Cardiac fibroblast (primary cell): Measurements from ENCODE around the gene CLIC4.
"Not testable (repeated sequence)": the region's sequence is repeated elsewhere in the genome, so short reads cannot be mapped to it uniquely, and the experiment has no call there.

Source experiments
- DNase-seq, 2 donors: peaks; one replicate each; pipeline versions ENCODE4 v3.0.0 to v3.0.0-alpha.2; 2010; ENCODE audit warnings: low read depth in 2 of 2
- H3K4me3 ChIP-seq, 2 donors: replicated peaks in 1 of 2; 1 replicate in 1 of 2; 2 replicates in 1 of 2; pipeline ENCODE4 v1.5.1; 2011; ENCODE audit warnings: low read depth in 2 of 2, low read length in 2 of 2, mild to moderate bottlenecking in 2 of 2, moderate library complexity in 1 of 2
- CTCF ChIP-seq: IDR thresholded peaks from one replicate; pipeline ENCODE4 v1.5.1; 2011; ENCODE audit warnings: low read depth, mild to moderate bottlenecking, low read length, inconsistent platforms

Gene CLIC4

GRCh38 chr1:24704411-24705259 lies 40.6 kb upstream of the CLIC4 start:
- no peak for TF ChIP-seq CTCF
- H3K4me3 ChIP-seq: peak overlapping the region in 1 of 2 donors; percentile 14
- DNase-seq: peak; percentile 72 to 97

GRCh38 chr1:24705260-24706073 lies 39.8 kb upstream of the CLIC4 start:
- TF ChIP-seq CTCF: no peak
- H3K4me3 ChIP-seq: peak overlapping the region in 1 of 2 donors; percentile 14
- peak; percentile 97 for DNase-seq

GRCh38 chr1:24706074-24706389 lies 39.2 kb upstream of the CLIC4 start:
- not testable (repeated sequence) for DNase-seq
- H3K4me3 ChIP-seq: peak overlapping the region in 1 of 2 donors; percentile 7

- DNase-seq: peak; percentile 78 to 93
- no peak for TF ChIP-seq CTCF
- no peak overlapping the region for H3K4me3 ChIP-seq
Observed at GRCh38 chr1:24707687-24708086, 37.6 kb upstream of the CLIC4 start.

GRCh38 chr1:24708938-24709337 lies 36.3 kb upstream of the CLIC4 start:
- DNase-seq: no peak
- H3K4me3 ChIP-seq: no peak overlapping the region
- no peak for TF ChIP-seq CTCF

GRCh38 chr1:24709791-24710441 lies 35.3 kb upstream of the CLIC4 start:
- peak in 1 of 2 donors; percentile 33 for DNase-seq

More at GRCh38 chr1:24709791-24710441, 35.3 kb upstream of the CLIC4 start:
- H3K4me3 ChIP-seq: no peak overlapping the region
- TF ChIP-seq CTCF: no peak
